Ishikawa (cell line): Measurements from ENCODE around the gene MAP7D2.

Experiments used
- CEBPB ChIP-seq: IDR thresholded peaks from 2 replicates; pipeline ENCODE4 v1.6.1; 2012
- CREB1 ChIP-seq: IDR thresholded peaks from 2 replicates; pipeline ENCODE4 v1.6.1; 2012; ENCODE audit warnings: low read depth
- EGR1 ChIP-seq: IDR thresholded peaks from 2 replicates; pipeline ENCODE4 v1.6.1; 2012
- EP300 ChIP-seq: IDR thresholded peaks from 2 replicates; pipeline ENCODE4 v1.6.1; 2012; ENCODE audit warnings: borderline replicate concordance
- FOXM1 ChIP-seq: IDR thresholded peaks from 2 replicates; pipeline ENCODE4 v1.6.1; 2012; ENCODE audit warnings: low read depth, borderline replicate concordance
- NFIC ChIP-seq: IDR thresholded peaks from 2 replicates; pipeline ENCODE4 v1.6.1; 2012
- RAD21 ChIP-seq: IDR thresholded peaks from 2 replicates; pipeline ENCODE4 v1.6.1; 2012; ENCODE audit warnings: low read depth
- TAF1 ChIP-seq: IDR thresholded peaks from 2 replicates; pipeline ENCODE4 v1.6.1; 2012; ENCODE audit warnings: low read depth, mild to moderate bottlenecking
- TCF12 ChIP-seq: IDR thresholded peaks from 2 replicates; pipeline ENCODE4 v1.6.1; 2012; ENCODE audit warnings: low read depth
- TEAD4 ChIP-seq: IDR thresholded peaks from 2 replicates; pipeline ENCODE4 v1.6.1; 2012
- USF1 ChIP-seq: IDR thresholded peaks from 2 replicates; pipeline ENCODE4 v1.6.1; 2012
- YY1 ChIP-seq: IDR thresholded peaks from 2 replicates; pipeline ENCODE4 v1.6.1; 2012; ENCODE audit warnings: low read depth
- ZBTB7A ChIP-seq: IDR thresholded peaks from 2 replicates; pipeline ENCODE4 v1.6.1; 2012; ENCODE audit warnings: low read depth
- TF ChIP-seq, protein P1 (sequence below): IDR thresholded peaks from 2 replicates; pipeline ENCODE4 v1.6.1; 2012
- TF ChIP-seq, protein P2 (sequence below): IDR thresholded peaks from 2 replicates; pipeline ENCODE4 v1.6.1; 2012; ENCODE audit warnings: low read depth, mild to moderate bottlenecking

MAP7D2 gene

GRCh38 chrX:20144491-20144890, 27.8 kb upstream of the MAP7D2 start:
- no peak for TF ChIP-seq RAD21
- TF ChIP-seq FOXM1: no peak
- TF ChIP-seq EP300: no peak
- no peak for TF ChIP-seq NFIC
- TF ChIP-seq CREB1: no peak
- no peak for TF ChIP-seq TCF12
- TF ChIP-seq TAF1: no peak
- no peak for TF ChIP-seq USF1
- TF ChIP-seq YY1: no peak

- no peak for TF ChIP-seq USF1
- no peak for TF ChIP-seq EGR1
- no peak for TF ChIP-seq EP300
- TF ChIP-seq RAD21: no peak
- no peak for TF ChIP-seq YY1
Observed at GRCh38 chrX:20143561-20143960, 26.9 kb upstream of the MAP7D2 start.

DNA sequence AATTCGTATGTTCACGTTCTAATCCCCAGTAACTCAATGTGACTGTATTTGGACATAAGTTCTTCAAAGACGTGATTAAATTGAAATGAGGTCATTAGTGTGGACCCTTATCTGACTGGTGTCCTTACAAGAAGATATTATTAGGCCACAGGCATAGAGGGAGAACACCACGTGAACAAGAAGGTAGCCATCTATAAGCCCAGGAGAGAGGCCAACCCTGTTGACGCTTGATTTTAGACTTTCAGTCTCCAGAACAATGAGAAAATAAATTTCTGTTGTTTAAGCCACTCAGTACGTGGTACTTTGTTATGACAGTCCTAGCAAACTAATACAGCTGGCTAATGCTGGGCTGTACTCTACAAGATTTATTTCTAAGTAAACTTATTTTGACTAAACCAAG, 26.4 kb upstream of the MAP7D2 start:
- no peak for TF ChIP-seq EP300

DNA sequence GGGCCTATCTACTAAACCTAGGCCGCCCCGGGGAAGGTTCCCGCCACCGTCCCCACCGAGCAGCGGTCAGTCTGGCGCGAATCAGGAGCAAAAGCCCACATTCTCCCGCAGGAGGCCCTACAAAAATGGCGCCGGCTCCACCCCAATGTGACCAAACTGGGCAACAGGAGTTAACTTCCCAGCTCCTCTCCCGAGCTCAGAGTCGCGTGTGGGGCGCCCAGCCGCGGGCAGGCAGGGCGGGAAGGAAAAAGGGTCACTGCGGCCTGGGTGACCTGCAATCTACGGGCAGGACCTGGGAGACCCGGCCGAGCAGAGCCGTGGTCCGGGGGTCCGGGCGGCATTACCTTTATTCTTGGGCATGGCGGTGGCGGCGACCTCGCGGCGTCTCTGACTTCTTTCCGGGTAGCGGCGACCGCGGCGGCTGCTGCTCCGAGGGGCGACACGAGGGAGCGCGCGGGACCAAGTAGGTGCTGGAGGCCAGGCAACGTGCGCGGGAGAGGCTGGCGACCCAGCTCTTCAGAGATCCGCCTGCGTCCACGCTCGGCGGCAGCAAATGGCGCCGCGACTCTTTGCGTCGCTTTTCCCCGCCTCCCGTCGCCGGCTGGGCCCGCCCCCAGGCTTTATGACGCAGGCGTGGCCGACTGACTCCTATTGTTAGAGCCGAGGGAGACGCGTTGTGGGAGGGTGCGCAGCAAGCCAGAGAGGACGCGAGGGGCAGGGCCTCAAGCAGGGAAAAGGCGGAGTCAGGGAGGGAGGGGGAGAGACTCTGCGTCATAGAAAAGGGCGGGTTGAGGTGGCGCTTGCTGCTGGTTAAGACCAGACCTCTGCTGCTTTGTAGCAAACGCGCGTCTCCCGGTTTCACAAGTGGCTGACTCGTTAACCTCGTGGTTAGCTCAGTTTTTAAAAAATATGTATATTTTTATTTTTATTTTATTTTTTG, 24.8 kb upstream of the MAP7D2 start, which contains the start of gene EIF1AX:
Gene EIF1AX (minus strand): TSS at position 558 of the 940 bp plus-strand sequence. CDS start 198 bp downstream, at position 360.
- TF ChIP-seq EGR1: no peak
- no peak for TF ChIP-seq NFIC
- TF ChIP-seq YY1: peak; percentile 73
- no peak for TF ChIP-seq CEBPB
- TF ChIP-seq, protein P1, sequence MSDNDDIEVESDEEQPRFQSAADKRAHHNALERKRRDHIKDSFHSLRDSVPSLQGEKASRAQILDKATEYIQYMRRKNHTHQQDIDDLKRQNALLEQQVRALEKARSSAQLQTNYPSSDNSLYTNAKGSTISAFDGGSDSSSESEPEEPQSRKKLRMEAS: peak; percentile 38; the same call in 1 of the 2 replicates
- TF ChIP-seq TAF1: peak; percentile 69
- TF ChIP-seq FOXM1: no peak

- no peak for TF ChIP-seq YY1
- no peak for TF ChIP-seq NFIC
- no peak for TF ChIP-seq TAF1
- TF ChIP-seq TCF12: no peak
- TF ChIP-seq, protein P2, sequence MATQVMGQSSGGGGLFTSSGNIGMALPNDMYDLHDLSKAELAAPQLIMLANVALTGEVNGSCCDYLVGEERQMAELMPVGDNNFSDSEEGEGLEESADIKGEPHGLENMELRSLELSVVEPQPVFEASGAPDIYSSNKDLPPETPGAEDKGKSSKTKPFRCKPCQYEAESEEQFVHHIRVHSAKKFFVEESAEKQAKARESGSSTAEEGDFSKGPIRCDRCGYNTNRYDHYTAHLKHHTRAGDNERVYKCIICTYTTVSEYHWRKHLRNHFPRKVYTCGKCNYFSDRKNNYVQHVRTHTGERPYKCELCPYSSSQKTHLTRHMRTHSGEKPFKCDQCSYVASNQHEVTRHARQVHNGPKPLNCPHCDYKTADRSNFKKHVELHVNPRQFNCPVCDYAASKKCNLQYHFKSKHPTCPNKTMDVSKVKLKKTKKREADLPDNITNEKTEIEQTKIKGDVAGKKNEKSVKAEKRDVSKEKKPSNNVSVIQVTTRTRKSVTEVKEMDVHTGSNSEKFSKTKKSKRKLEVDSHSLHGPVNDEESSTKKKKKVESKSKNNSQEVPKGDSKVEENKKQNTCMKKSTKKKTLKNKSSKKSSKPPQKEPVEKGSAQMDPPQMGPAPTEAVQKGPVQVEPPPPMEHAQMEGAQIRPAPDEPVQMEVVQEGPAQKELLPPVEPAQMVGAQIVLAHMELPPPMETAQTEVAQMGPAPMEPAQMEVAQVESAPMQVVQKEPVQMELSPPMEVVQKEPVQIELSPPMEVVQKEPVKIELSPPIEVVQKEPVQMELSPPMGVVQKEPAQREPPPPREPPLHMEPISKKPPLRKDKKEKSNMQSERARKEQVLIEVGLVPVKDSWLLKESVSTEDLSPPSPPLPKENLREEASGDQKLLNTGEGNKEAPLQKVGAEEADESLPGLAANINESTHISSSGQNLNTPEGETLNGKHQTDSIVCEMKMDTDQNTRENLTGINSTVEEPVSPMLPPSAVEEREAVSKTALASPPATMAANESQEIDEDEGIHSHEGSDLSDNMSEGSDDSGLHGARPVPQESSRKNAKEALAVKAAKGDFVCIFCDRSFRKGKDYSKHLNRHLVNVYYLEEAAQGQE: no peak
- TF ChIP-seq FOXM1: no peak
Observed at GRCh38 chrX:20140420-20140819, 23.7 kb upstream of the MAP7D2 start.

DNA sequence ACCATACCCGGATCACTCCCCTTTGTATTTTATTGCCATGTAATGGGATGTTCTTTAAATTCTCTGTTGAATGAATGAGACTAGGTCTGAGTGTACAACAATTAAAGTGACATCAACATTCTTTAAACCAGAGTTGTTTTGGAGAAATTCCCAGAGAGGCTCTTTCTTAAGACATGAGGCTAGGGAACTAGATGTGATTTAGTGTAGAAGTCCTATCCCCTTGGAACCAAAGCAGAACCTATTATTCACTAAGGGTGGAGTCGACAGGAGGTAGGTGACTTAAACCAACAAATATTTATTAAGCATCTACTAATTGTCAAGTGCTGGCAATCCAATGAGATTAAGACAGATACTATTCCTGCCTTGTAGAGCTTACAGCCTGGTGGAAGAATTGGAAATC, 23.3 kb upstream of the MAP7D2 start:
- TF ChIP-seq TAF1: no peak
- TF ChIP-seq ZBTB7A: no peak
- TF ChIP-seq EP300: no peak
- TF ChIP-seq TCF12: no peak
- no peak for TF ChIP-seq NFIC
- TF ChIP-seq, protein P1: no peak
- TF ChIP-seq, protein P2: no peak
- TF ChIP-seq YY1: no peak
- no peak for TF ChIP-seq RAD21
- TF ChIP-seq TEAD4: no peak

- TF ChIP-seq NFIC (no peak), CEBPB (no peak), TEAD4 (no peak), TCF12 (no peak), RAD21 (no peak), ZBTB7A (no peak), CREB1 (no peak), TAF1 (no peak), USF1 (no peak), FOXM1 (no peak), EGR1 (no peak), YY1 (no peak), EP300 (no peak)
- TF ChIP-seq, protein P2: no peak
Observed at GRCh38 chrX:20135944-20136343, 19.2 kb upstream of the MAP7D2 start.
